GM13976 (cell line): ENCODE data around the gene KCTD11.
"Not testable (repeated sequence)": the region's sequence is repeated elsewhere in the genome, so short reads cannot be mapped to it uniquely, and the experiment has no call there.

Source experiments
- DNase-seq: peaks from one replicate; pipeline ENCODE4 v3.0.0; 2012; ENCODE audit warnings: low spot score
- in situ Hi-C: fragments of 300-500 bp; cut with MboI; formaldehyde crosslinking; loops from one replicate; pipeline ENCODE4 v1.12.0; 2022; ENCODE audit warnings: low sequenced_read_pairs, mixed read lengths, inconsistent platforms; ENCODE audit not compliant: unreplicated experiment
- TF ChIP-seq, protein P1 (sequence below): IDR thresholded peaks from 2 replicates; pipeline ENCODE4 v1.5.1; 2012; ENCODE audit warnings: borderline replicate concordance, mild to moderate bottlenecking; ENCODE audit not compliant: insufficient read depth; ENCODE audit errors: extremely low read depth, missing control alignments, control extremely low read depth

Gene KCTD11

DNA sequence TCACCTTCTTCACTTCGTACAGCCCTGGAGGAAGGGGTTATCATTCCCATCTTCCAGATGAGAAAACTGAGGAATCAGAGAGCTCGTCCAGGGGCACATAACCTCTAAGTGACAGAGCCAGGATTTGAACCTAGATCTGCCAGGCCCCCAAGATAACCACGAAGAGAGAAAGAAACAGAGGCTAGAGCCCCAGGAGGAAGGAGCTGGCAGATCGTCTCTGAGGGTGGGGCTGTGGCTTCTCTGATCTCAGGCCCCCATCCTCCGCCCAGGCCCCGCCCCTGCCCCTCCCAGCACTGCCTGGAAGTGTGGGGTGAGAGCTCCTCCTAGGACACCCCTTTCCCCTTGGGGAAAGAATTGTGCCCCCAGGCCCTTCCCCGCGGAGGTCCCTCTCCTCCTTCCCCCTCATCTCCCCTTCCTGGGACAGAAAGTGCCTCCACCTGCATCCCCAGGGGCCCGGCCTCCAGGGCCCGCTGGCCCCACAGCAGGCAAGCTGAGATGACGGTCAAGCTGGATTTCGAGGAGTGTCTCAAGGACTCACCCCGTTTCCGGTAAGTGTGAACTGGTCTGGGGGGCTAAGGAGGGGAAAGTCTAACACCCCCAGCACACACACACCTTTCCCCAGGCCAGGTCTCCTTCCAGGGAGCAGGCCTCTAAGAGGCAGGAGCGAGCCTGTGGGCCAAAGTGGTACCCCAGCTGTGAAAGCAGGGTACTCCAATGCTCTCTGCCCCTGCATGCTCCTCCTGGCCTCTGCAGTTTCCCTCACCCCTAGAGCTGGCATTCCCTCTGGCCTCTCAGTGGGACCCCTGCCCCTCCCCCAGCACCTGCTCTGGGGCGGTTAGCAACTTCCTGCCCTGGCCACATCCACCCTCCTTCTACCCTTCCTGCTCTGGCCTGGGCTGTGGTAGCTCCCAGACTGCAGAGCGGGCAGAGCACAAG lies 15.5 kb upstream of the KCTD11 start, which contains the start of gene ACAP1:
Gene ACAP1 (plus strand): TSS at position 290 of the 936 bp plus-strand sequence. CDS start 206 bp downstream, at position 496.
- TF ChIP-seq, protein P1, sequence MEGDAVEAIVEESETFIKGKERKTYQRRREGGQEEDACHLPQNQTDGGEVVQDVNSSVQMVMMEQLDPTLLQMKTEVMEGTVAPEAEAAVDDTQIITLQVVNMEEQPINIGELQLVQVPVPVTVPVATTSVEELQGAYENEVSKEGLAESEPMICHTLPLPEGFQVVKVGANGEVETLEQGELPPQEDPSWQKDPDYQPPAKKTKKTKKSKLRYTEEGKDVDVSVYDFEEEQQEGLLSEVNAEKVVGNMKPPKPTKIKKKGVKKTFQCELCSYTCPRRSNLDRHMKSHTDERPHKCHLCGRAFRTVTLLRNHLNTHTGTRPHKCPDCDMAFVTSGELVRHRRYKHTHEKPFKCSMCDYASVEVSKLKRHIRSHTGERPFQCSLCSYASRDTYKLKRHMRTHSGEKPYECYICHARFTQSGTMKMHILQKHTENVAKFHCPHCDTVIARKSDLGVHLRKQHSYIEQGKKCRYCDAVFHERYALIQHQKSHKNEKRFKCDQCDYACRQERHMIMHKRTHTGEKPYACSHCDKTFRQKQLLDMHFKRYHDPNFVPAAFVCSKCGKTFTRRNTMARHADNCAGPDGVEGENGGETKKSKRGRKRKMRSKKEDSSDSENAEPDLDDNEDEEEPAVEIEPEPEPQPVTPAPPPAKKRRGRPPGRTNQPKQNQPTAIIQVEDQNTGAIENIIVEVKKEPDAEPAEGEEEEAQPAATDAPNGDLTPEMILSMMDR: no peak
- in situ Hi-C loops: no loop called here
- DNase-seq: peak; percentile 87

- in situ Hi-C loops: not testable (repeated sequence)
Observed at GRCh38 chr17:7337600-7337999, 14.4 kb upstream of the KCTD11 start.

GRCh38 chr17:7340179-7340578 lies 11.8 kb upstream of the KCTD11 start:
- TF ChIP-seq, protein P1: no peak
- no peak for DNase-seq
- in situ Hi-C loops: no loop called here

More at GRCh38 chr17:7337600-7337999, 14.4 kb upstream of the KCTD11 start:
- DNase-seq: not testable (repeated sequence)

DNA sequence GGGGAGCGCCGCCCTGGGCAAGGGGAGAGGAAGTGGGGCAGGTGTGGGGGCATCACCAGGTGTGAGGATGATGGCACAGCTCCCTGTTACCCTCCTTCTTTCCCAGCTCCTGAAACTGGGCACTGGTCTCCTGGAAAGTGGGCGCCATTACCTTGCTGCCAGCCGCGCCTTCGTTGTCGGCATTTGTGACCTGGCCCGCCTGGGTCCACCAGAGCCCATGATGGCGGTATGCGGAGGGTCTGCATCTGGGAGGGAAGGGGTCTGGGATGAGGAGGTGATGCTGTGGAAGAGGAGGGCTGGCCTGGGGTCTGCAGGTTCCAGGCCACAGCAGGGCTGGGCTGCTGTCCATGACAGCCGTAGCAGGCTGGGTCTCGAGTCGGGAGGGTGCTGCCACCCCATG lies 10.1 kb upstream of the KCTD11 start:
- no peak for DNase-seq
- in situ Hi-C loops: no loop called here

DNA sequence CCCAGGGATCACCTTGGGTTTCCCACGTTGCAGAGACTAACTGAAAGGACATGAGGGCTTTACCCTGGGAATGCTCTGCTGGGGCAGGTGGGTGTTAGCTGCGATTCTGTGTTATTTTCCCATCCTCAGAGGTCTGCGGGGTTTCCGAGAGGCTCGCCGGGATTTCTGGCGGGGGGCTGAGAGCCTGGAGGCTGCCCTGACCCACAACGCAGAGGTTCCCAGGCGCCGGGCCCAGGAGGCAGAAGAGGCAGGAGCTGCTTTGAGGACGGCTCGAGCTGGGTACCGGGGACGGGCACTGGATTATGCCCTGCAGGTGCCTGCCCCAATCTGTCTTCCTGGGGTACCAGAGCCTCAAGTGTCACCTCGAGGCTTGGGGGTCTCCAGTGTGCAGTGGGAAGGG lies 8.7 kb upstream of the KCTD11 start:
- DNase-seq: no peak
- TF ChIP-seq, protein P1: no peak
- in situ Hi-C loops: no loop called here

More for the DNA sequence above, 10.1 kb upstream of the KCTD11 start:
- TF ChIP-seq, protein P1: no peak

DNA sequence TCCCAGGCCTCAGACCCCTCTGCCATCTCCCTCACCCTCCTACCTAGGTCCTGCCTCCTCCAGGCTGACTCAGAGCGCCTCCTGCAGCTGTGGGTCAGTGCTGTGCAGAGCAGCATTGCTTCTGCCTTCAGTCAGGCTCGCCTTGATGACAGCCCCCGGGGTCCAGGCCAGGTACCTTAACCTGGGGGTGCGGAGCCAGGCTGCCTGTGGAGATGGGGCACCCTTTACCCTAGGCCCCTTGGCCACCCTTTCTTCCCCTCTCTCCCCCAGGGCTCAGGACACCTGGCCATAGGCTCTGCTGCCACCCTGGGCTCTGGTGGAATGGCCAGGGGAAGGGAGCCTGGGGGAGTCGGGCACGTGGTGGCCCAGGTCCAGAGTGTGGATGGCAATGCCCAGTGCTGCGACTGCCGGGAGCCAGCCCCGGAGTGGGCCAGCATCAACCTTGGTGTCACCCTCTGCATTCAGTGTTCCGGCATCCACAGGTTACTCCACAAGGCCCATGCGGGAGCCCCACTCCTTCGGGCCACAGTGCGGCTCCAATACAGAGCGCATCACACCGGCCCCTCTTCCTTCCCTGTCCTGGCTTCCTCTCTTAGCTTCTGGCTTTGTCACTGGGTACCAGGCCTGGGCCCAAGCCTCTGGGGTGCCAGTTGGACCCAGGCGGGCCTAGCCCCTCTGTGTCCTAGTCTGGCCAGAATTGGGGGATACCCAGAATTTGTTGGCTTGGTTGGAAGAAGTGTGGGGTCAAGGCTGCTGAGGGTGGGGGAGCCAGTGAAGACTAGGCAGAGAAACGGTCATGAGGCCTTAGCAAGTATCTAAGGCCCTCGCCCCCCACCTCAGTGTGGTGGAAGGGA lies 5.0 kb upstream of the KCTD11 start:
- TF ChIP-seq, protein P1: no peak

More for the DNA sequence above, 5.0 kb upstream of the KCTD11 start:
- in situ Hi-C loops: no loop called here
- no peak for DNase-seq
